Mesendoderm (in vitro differentiated cells): Measurements from ENCODE around the gene RHOB.

Experiments used
- DNase-seq: peaks from one replicate; pipeline ENCODE4 v3.0.0; 2013
- H2AK5ac ChIP-seq: 2 replicates; pipeline ENCODE4 v1.6.1; 2013; ENCODE audit warnings: low read length, inconsistent platforms
- H2BK120ac ChIP-seq: 2 replicates; pipeline ENCODE4 v1.6.1; 2013; ENCODE audit warnings: low read depth, mild to moderate bottlenecking, low read length, moderate library complexity, mixed read lengths
- H2BK15ac ChIP-seq: replicated peaks from 2 replicates; pipeline ENCODE4 v1.6.1; 2013; ENCODE audit warnings: low read depth, mild to moderate bottlenecking, moderate library complexity
- H2BK5ac ChIP-seq: 2 replicates; pipeline ENCODE4 v1.6.1; 2013; ENCODE audit warnings: low read length, inconsistent platforms
- H3K18ac ChIP-seq: 2 replicates; pipeline ENCODE4 v1.6.1; 2013; ENCODE audit warnings: mild to moderate bottlenecking, low read length, mixed read lengths
- H3K23ac ChIP-seq: one replicate; pipeline ENCODE4 v1.6.1; 2013; ENCODE audit warnings: low read length
- H3K27ac ChIP-seq: 2 replicates; pipeline ENCODE4 v1.5.1; 2013; ENCODE audit warnings: low read depth, mild to moderate bottlenecking, inconsistent platforms, low read length, moderate library complexity
- H3K27me3 ChIP-seq: 2 replicates; pipeline ENCODE4 v1.6.1; 2013; ENCODE audit warnings: low read length, control low read depth, mild to moderate bottlenecking, inconsistent platforms; ENCODE audit not compliant: insufficient read depth, poor library complexity
- H3K36me3 ChIP-seq: 2 replicates; pipeline ENCODE4 v1.6.1; 2013; ENCODE audit warnings: low read length, inconsistent platforms; ENCODE audit not compliant: control insufficient read depth, insufficient read depth
- H3K4ac ChIP-seq: one replicate; pipeline ENCODE4 v1.6.1; 2013; ENCODE audit warnings: low read depth, mild to moderate bottlenecking, low read length, moderate library complexity
- H3K4me1 ChIP-seq: 2 replicates; pipeline ENCODE4 v1.6.1; 2013; ENCODE audit warnings: low read depth, low read length, inconsistent platforms; ENCODE audit not compliant: control insufficient read depth
- H3K4me2 ChIP-seq: 2 replicates; pipeline ENCODE4 v1.6.1; 2013; ENCODE audit warnings: low read length
- H3K4me3 ChIP-seq: 2 replicates; pipeline ENCODE4 v1.5.1; 2013; ENCODE audit warnings: mild to moderate bottlenecking, low read length
- H3K56ac ChIP-seq: one replicate; pipeline ENCODE4 v1.6.1; 2013; ENCODE audit warnings: low read length
- H3K79me1 ChIP-seq: 2 replicates; pipeline ENCODE4 v1.6.1; 2013; ENCODE audit warnings: low read length, inconsistent platforms
- H3K79me2 ChIP-seq: 2 replicates; pipeline ENCODE4 v1.6.1; 2013; ENCODE audit warnings: mild to moderate bottlenecking, low read length; ENCODE audit not compliant: control insufficient read depth, insufficient read depth
- H3K9ac ChIP-seq: 2 replicates; pipeline ENCODE4 v1.6.1; 2013; ENCODE audit warnings: low read length, inconsistent platforms
- H4K5ac ChIP-seq: one replicate; pipeline ENCODE4 v1.6.1; 2013; ENCODE audit warnings: low read length
- H4K8ac ChIP-seq: one replicate; pipeline ENCODE4 v1.6.1; 2013; ENCODE audit warnings: low read depth, mild to moderate bottlenecking, control low read depth, low read length, moderate library complexity
- WGBS: extraction: QIAGEN DNeasy Blood & Tissue Kit; methylation state at CpG from one replicate; pipeline ENCODE4 v1.1.7; 2013; ENCODE audit warnings: low lambda C conversion rate, missing lambda C conversion rate; ENCODE audit not compliant: insufficient coverage; ENCODE audit errors: extremely low coverage; 5-methylcytosine and 5-hydroxymethylcytosine counted together

RHOB gene

GRCh38 chr2:20470211-20470610 lies 23.3 kb downstream of the RHOB start:
- no peaks in the 10 kb centered on the region for H3K4me1 ChIP-seq
- H4K8ac ChIP-seq = no peak overlapping the region
- no peak overlapping the region for H2BK15ac ChIP-seq
- no peaks in the 10 kb centered on the region for H3K27me3 ChIP-seq
- no peak overlapping the region for H3K4me3 ChIP-seq
- no peak for DNase-seq
- H2BK5ac ChIP-seq = no peak overlapping the region
- H3K79me2 ChIP-seq = no peaks in the 10 kb centered on the region
- no peak overlapping the region for H3K9ac ChIP-seq
- no peak overlapping the region for H3K27ac ChIP-seq
- H3K36me3 ChIP-seq = no peaks in the 10 kb centered on the region
- WGBS = no CpG with 5 or more reads among the region's 6 CpGs
- no peaks in the 10 kb centered on the region for H3K79me1 ChIP-seq
- H3K56ac ChIP-seq = no peak overlapping the region
- H3K23ac ChIP-seq = no peak overlapping the region
- no peak overlapping the region for H3K18ac ChIP-seq
- H2BK120ac ChIP-seq = no peak overlapping the region
- no peak overlapping the region for H2AK5ac ChIP-seq
- no peak overlapping the region for H3K4me2 ChIP-seq
- no peak overlapping the region for H4K5ac ChIP-seq
- no peak overlapping the region for H3K4ac ChIP-seq

GRCh38 chr2:20471148-20471547 lies 24.3 kb downstream of the RHOB start:
- Histone ChIP-seq H3K4me3 (no peak overlapping the region), H3K9ac (no peak overlapping the region), H3K56ac (no peak overlapping the region), H3K27ac (no peak overlapping the region), H3K36me3 (no peaks in the 10 kb centered on the region), H2BK15ac (no peak overlapping the region), H3K79me1 (no peaks in the 10 kb centered on the region), H2BK120ac (no peak overlapping the region), H3K4ac (no peak overlapping the region), H3K27me3 (no peaks in the 10 kb centered on the region), H4K5ac (no peak overlapping the region), H2AK5ac (no peak overlapping the region), H3K4me1 (no peaks in the 10 kb centered on the region), H3K18ac (no peak overlapping the region), H4K8ac (no peak overlapping the region), H3K4me2 (no peak overlapping the region), H3K23ac (no peak overlapping the region), H3K79me2 (no peaks in the 10 kb centered on the region), H2BK5ac (no peak overlapping the region)
- DNase-seq = no peak
- no CpG with 5 or more reads among the region's 4 CpGs for WGBS

GRCh38 chr2:20471902-20472559 lies 25.2 kb downstream of the RHOB start:
- no peak overlapping the region for H3K4me2 ChIP-seq
- no peak overlapping the region for H2BK5ac ChIP-seq
- H3K27ac ChIP-seq = no peak overlapping the region
- H3K36me3 ChIP-seq = no peaks in the 10 kb centered on the region
- H3K27me3 ChIP-seq = no peaks in the 10 kb centered on the region
- no peak overlapping the region for H2AK5ac ChIP-seq
- H2BK120ac ChIP-seq = no peak overlapping the region
- no peak for DNase-seq
- no peak overlapping the region for H3K9ac ChIP-seq
- no peaks in the 10 kb centered on the region for H3K4me1 ChIP-seq
- H3K79me2 ChIP-seq = no peaks in the 10 kb centered on the region
- no CpG with 5 or more reads among the region's 1 CpG for WGBS
- H2BK15ac ChIP-seq = no peak overlapping the region
- H4K8ac ChIP-seq = no peak overlapping the region
- no peak overlapping the region for H3K4ac ChIP-seq
- H3K56ac ChIP-seq = no peak overlapping the region
- no peaks in the 10 kb centered on the region for H3K79me1 ChIP-seq
- H4K5ac ChIP-seq = no peak overlapping the region
- no peak overlapping the region for H3K18ac ChIP-seq
- H3K4me3 ChIP-seq = no peak overlapping the region
- H3K23ac ChIP-seq = no peak overlapping the region

- Histone ChIP-seq H3K36me3 (no peaks in the 10 kb centered on the region), H4K8ac (no peak overlapping the region), H3K4me3 (no peak overlapping the region), H3K4me1 (no peaks in the 10 kb centered on the region), H3K4me2 (no peak overlapping the region), H3K23ac (no peak overlapping the region), H3K27me3 (no peaks in the 10 kb centered on the region), H4K5ac (no peak overlapping the region), H3K27ac (no peak overlapping the region), H2BK15ac (no peak overlapping the region), H3K79me1 (no peaks in the 10 kb centered on the region), H2AK5ac (no peak overlapping the region), H3K79me2 (no peaks in the 10 kb centered on the region), H3K18ac (no peak overlapping the region), H3K4ac (no peak overlapping the region), H2BK5ac (no peak overlapping the region), H3K56ac (no peak overlapping the region), H2BK120ac (no peak overlapping the region), H3K9ac (no peak overlapping the region)
- no peak for DNase-seq
- WGBS = no CpG with 5 or more reads among the region's 4 CpGs
These were observed 25.7 kb downstream of the RHOB start for GRCh38 chr2:20472569-20472968.

DNA sequence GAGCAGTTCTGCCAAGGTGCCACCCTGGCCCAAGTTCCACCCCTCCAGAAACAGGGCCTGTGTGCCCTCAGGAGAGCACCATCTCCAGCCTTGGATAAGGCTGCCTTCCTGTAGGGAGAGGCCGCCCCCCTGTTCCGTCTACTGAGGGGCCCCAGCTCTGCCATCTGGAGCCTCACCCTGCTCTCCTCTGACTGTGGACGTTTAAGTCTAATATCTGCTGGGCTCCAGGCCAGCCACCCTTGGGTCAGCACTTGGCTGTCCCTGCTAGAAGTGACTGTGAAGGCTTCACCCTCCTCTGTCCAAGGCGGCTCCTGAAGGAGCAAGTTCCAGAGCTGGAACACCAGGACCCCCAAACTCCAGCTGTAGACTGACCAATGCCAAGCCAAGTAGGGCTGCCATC lies 26.3 kb downstream of the RHOB start:
- Histone ChIP-seq H2BK5ac (no peak overlapping the region), H3K23ac (no peak overlapping the region), H3K9ac (no peak overlapping the region), H3K56ac (no peak overlapping the region), H4K8ac (no peak overlapping the region), H2AK5ac (no peak overlapping the region), H3K27me3 (no peaks in the 10 kb centered on the region), H3K4me1 (no peaks in the 10 kb centered on the region), H2BK120ac (no peak overlapping the region), H3K36me3 (no peaks in the 10 kb centered on the region), H4K5ac (no peak overlapping the region), H3K4me3 (no peak overlapping the region), H3K79me1 (no peaks in the 10 kb centered on the region), H3K18ac (no peak overlapping the region), H3K4me2 (no peak overlapping the region), H3K4ac (no peak overlapping the region), H2BK15ac (no peak overlapping the region), H3K79me2 (no peaks in the 10 kb centered on the region), H3K27ac (no peak overlapping the region)
- no peak for DNase-seq
- no CpG with 5 or more reads among the region's 4 CpGs for WGBS
